ENCODE measurements around the gene MAT2A. TPM values are rescaled to one million over a fixed set of nuclear protein-coding genes. Genes with fewer than 3 reads are reported as not detected.
A peak's percentile ranks its signal among the peaks of the same experiment; 100 is the strongest.

Gene MAT2A
- total RNA-seq, 4 donors from 2014 or later, result 153 to 234 (median 167) TPM

- H3K27ac ChIP-seq, result no peak overlapping the region
- peaks cover 34% of the 10 kb centered on the region for H3K4me1 ChIP-seq
- 63% methylated on average over 4 of the region's 4 CpGs for whole genome bisulfite sequencing
- H3K9me3 ChIP-seq, result no peaks in the 10 kb centered on the region
- no peaks in the 10 kb centered on the region for H3K27me3 ChIP-seq
- TF ChIP-seq POLR2AphosphoS5 (IDR thresholded peaks at IDR 0.05), result no peak
- no peak for TF ChIP-seq EP300 (IDR thresholded peaks at IDR 0.05)
- TF ChIP-seq POLR2A (IDR thresholded peaks at IDR 0.05), result no peak
- TF ChIP-seq CTCF (IDR thresholded peaks at IDR 0.05), result no peak
- no peak for DNase-seq (ENCODE audit: low spot score in 2 of 2)
- peaks cover 62% of the 10 kb centered on the region for H3K36me3 ChIP-seq
- H3K4me3 ChIP-seq, result no peak overlapping the region
These were observed 10.9 kb downstream of the MAT2A start for GRCh38 chr2:85549826-85550225.

GRCh38 chr2:85550486-85550885 lies 11.5 kb downstream of the MAT2A start:
- no peaks in the 10 kb centered on the region for H3K27me3 ChIP-seq
- no peak overlapping the region for H3K27ac ChIP-seq
- DNase-seq (ENCODE audit: low spot score in 2 of 2), result no peak
- H3K36me3 ChIP-seq, result peaks cover 62% of the 10 kb centered on the region
- no peak overlapping the region for H3K4me3 ChIP-seq
- WGBS, result 83% methylated on average over 10 of the region's 10 CpGs
- peaks cover 29% of the 10 kb centered on the region for H3K4me1 ChIP-seq
- no peak for TF ChIP-seq POLR2A (IDR thresholded peaks at IDR 0.05)
- TF ChIP-seq CTCF (IDR thresholded peaks at IDR 0.05), result no peak
- no peak for TF ChIP-seq POLR2AphosphoS5 (IDR thresholded peaks at IDR 0.05)
- no peak for TF ChIP-seq EP300 (IDR thresholded peaks at IDR 0.05)
- no peaks in the 10 kb centered on the region for H3K9me3 ChIP-seq

GRCh38 chr2:85551698-85552678 lies 13.0 kb downstream of the MAT2A start:
- 72% methylated on average over 9 of the region's 9 CpGs for WGBS
- peak; percentile 87 to 89 for DNase-seq (ENCODE audit: low spot score in 2 of 2)
- H3K36me3 ChIP-seq, result peaks cover 69% of the 10 kb centered on the region
- peak in 1 of 3 donors; percentile 21 for TF ChIP-seq POLR2AphosphoS5 (IDR thresholded peaks at IDR 0.05)
- TF ChIP-seq POLR2A (IDR thresholded peaks at IDR 0.05), result no peak
- TF ChIP-seq EP300 (IDR thresholded peaks at IDR 0.05), result no peak
- TF ChIP-seq CTCF (IDR thresholded peaks at IDR 0.05), result peak; percentile 81 to 97
- no peak overlapping the region for H3K27ac ChIP-seq
- no peaks in the 10 kb centered on the region for H3K27me3 ChIP-seq
- no peaks in the 10 kb centered on the region for H3K9me3 ChIP-seq
- H3K4me1 ChIP-seq, result peaks cover 14% of the 10 kb centered on the region
- H3K4me3 ChIP-seq, result no peak overlapping the region

- no peaks in the 10 kb centered on the region for H3K9me3 ChIP-seq
- peaks cover 4% of the 10 kb centered on the region for H3K4me1 ChIP-seq
- 75% methylated on average over 6 of the region's 6 CpGs for WGBS
- H3K4me3 ChIP-seq, result no peak overlapping the region
- H3K27ac ChIP-seq, result no peak overlapping the region
- TF ChIP-seq POLR2A (IDR thresholded peaks at IDR 0.05), result no peak
- TF ChIP-seq POLR2AphosphoS5 (IDR thresholded peaks at IDR 0.05), result no peak
- TF ChIP-seq CTCF (IDR thresholded peaks at IDR 0.05), result no peak
- TF ChIP-seq EP300 (IDR thresholded peaks at IDR 0.05), result no peak
- H3K36me3 ChIP-seq, result peaks cover 77% of the 10 kb centered on the region
- no peaks in the 10 kb centered on the region for H3K27me3 ChIP-seq
- no peak for DNase-seq (ENCODE audit: low spot score in 2 of 2)
These were observed 14.2 kb downstream of the MAT2A start for GRCh38 chr2:85553184-85553583.

GRCh38 chr2:85554980-85555612 lies 16.1 kb downstream of the MAT2A start:
- DNase-seq (ENCODE audit: low spot score in 2 of 2), result no peak
- H3K9me3 ChIP-seq, result no peaks in the 10 kb centered on the region
- H3K4me1 ChIP-seq, result peaks cover 9% of the 10 kb centered on the region
- H3K36me3 ChIP-seq, result peaks cover 74% of the 10 kb centered on the region
- H3K4me3 ChIP-seq, result no peak overlapping the region
- TF ChIP-seq EP300 (IDR thresholded peaks at IDR 0.05) (no peak), CTCF (IDR thresholded peaks at IDR 0.05) (no peak), POLR2AphosphoS5 (IDR thresholded peaks at IDR 0.05) (no peak), POLR2A (IDR thresholded peaks at IDR 0.05) (no peak)
- H3K27ac ChIP-seq, result no peak overlapping the region
- no peaks in the 10 kb centered on the region for H3K27me3 ChIP-seq
- 89% methylated on average over 3 of the region's 3 CpGs for WGBS

Measured in suprapubic skin (tissue), 4 donors.